T-helper 2 cell treated with Interferon-gamma antibody and Interleukin-4, amounts not matched to agents 5 μg/mL and 100 μg/mL, for 36 hours (primary cell): Measurements from ENCODE around the gene CASK.
"Not testable (repeated sequence)": the region's sequence is repeated elsewhere in the genome, so short reads cannot be mapped to it uniquely, and the experiment has no call there.

Experiments used
- DNase-seq: peaks from one replicate; pipeline ENCODE4 v3.0.0; 2021; ENCODE audit warnings: low spot score
- H3K27ac Mint-ChIP-seq: one replicate; pipeline ENCODE4 v1.8.0; 2021; ENCODE audit warnings: mild to moderate bottlenecking, mixed read lengths
- H3K27me3 Mint-ChIP-seq: one replicate; pipeline ENCODE4 v1.8.0; 2021; ENCODE audit warnings: low read depth, mixed read lengths
- H3K36me3 Mint-ChIP-seq: one replicate; pipeline ENCODE4 v1.8.0; 2021; ENCODE audit warnings: low read depth, mixed read lengths
- H3K4me1 Mint-ChIP-seq: one replicate; pipeline ENCODE4 v1.8.0; 2021; ENCODE audit warnings: low read depth, mixed read lengths
- H3K4me3 Mint-ChIP-seq: one replicate; pipeline ENCODE4 v1.8.0; 2022; ENCODE audit warnings: mild to moderate bottlenecking, moderate library complexity, mixed read lengths
- H3K9me3 Mint-ChIP-seq: one replicate; pipeline ENCODE4 v1.8.0; 2021; ENCODE audit warnings: mixed read lengths

Gene CASK

GRCh38 chrX:41705680-41706374, 217.5 kb downstream of the CASK start:
- no peak overlapping the region for H3K4me3 Mint-ChIP-seq
- no peaks in the 10 kb centered on the region for H3K27me3 Mint-ChIP-seq
- H3K27ac Mint-ChIP-seq: peak overlapping the region; percentile 56
- DNase-seq: no peak
- H3K36me3 Mint-ChIP-seq: peaks cover 6% of the 10 kb centered on the region
- H3K9me3 Mint-ChIP-seq: no peaks in the 10 kb centered on the region
- peaks cover 16% of the 10 kb centered on the region for H3K4me1 Mint-ChIP-seq

GRCh38 chrX:41705042-41705441, 218.3 kb downstream of the CASK start:
- H3K9me3 Mint-ChIP-seq: no peaks in the 10 kb centered on the region
- peaks cover 16% of the 10 kb centered on the region for H3K4me1 Mint-ChIP-seq
- no peak overlapping the region for H3K27ac Mint-ChIP-seq

GRCh38 chrX:41703574-41704029, 219.8 kb downstream of the CASK start:
- peaks cover 6% of the 10 kb centered on the region for H3K36me3 Mint-ChIP-seq
- peaks cover 16% of the 10 kb centered on the region for H3K4me1 Mint-ChIP-seq
- no peak overlapping the region for H3K4me3 Mint-ChIP-seq
- no peak overlapping the region for H3K27ac Mint-ChIP-seq
- DNase-seq: no peak
- no peaks in the 10 kb centered on the region for H3K27me3 Mint-ChIP-seq
- no peaks in the 10 kb centered on the region for H3K9me3 Mint-ChIP-seq

More at GRCh38 chrX:41705042-41705441, 218.3 kb downstream of the CASK start:
- DNase-seq: no peak
- H3K4me3 Mint-ChIP-seq: no peak overlapping the region
- no peaks in the 10 kb centered on the region for H3K27me3 Mint-ChIP-seq
- peaks cover 6% of the 10 kb centered on the region for H3K36me3 Mint-ChIP-seq

GRCh38 chrX:41695426-41695825, 227.9 kb downstream of the CASK start:
- no peak for DNase-seq
- H3K4me1 Mint-ChIP-seq: peaks cover 24% of the 10 kb centered on the region
- H3K27me3 Mint-ChIP-seq: no peaks in the 10 kb centered on the region
- H3K4me3 Mint-ChIP-seq: no peak overlapping the region
- H3K9me3 Mint-ChIP-seq: no peaks in the 10 kb centered on the region
- H3K36me3 Mint-ChIP-seq: peaks cover 15% of the 10 kb centered on the region
- no peak overlapping the region for H3K27ac Mint-ChIP-seq

GRCh38 chrX:41693024-41693423, 230.3 kb downstream of the CASK start:
- H3K4me1 Mint-ChIP-seq: peaks cover 31% of the 10 kb centered on the region
- H3K27me3 Mint-ChIP-seq: no peaks in the 10 kb centered on the region
- H3K9me3 Mint-ChIP-seq: no peaks in the 10 kb centered on the region
- DNase-seq: no peak
- no peak overlapping the region for H3K4me3 Mint-ChIP-seq
- peak overlapping the region; percentile 10 for H3K27ac Mint-ChIP-seq
- H3K36me3 Mint-ChIP-seq: peaks cover 12% of the 10 kb centered on the region

DNA sequence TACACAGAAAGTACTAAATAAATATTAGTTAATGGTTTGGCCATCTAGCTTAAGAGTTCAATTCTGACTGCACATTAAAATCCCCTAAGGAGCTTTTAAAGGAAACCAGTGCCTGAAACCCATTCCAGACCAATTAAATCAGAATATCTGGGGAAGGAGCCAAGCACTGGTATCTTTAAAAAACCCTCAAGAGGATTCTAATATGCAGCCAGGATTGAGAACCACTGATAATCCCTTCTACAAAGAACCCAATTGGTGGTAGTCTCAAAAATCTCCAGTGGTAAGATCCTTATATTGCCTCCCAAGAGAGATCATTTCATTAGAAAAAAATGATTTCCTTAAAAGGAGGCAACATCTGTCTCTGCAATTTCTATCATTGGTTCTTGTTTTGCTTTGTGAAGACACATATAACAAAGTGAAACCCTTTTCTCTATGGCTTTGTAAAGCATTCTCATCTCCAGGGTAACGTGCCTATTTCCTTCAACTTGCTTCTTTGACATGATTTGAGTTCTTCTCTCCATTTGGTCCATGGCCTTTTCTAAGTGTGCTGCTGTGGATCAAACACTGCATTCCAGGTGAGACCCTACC, 231.1 kb downstream of the CASK start:
- Mint-ChIP-seq H3K27ac (no peak overlapping the region), H3K4me1 (peaks cover 34% of the 10 kb centered on the region), H3K9me3 (no peaks in the 10 kb centered on the region), H3K27me3 (no peaks in the 10 kb centered on the region), H3K36me3 (peaks cover 11% of the 10 kb centered on the region), H3K4me3 (no peak overlapping the region)
- DNase-seq: no peak

- H3K27ac Mint-ChIP-seq: no peak overlapping the region
- no peak for DNase-seq
- H3K27me3 Mint-ChIP-seq: no peaks in the 10 kb centered on the region
- H3K4me1 Mint-ChIP-seq: peaks cover 29% of the 10 kb centered on the region
- H3K4me3 Mint-ChIP-seq: no peak overlapping the region
- H3K9me3 Mint-ChIP-seq: no peaks in the 10 kb centered on the region
- peaks cover 4% of the 10 kb centered on the region for H3K36me3 Mint-ChIP-seq
These were observed 233.6 kb downstream of the CASK start for GRCh38 chrX:41689711-41690110.

DNA sequence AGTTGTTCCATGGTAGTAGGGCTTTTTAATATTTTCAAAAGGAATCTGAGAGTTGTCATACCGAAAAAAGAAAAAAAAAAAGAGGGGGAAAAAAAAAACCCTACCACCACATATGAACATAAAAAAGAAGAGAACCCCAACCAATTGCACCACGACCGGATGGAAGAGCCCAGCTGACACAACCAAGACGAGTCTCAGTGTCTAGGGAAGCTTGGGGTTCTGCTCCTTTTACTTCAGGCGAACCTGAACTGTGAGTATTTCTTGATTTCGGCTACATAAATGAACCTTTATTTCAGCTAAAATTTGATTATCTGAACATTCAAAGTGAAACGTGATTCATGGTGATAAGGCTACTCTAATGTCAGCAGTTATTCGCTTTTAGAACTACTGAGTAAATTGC, 234.5 kb downstream of the CASK start, which contains the start of gene GPR34:
TSS of gene GPR34 (plus strand) at position 139 of the 400 bp plus-strand sequence. CDS start 6,661 bp downstream, outside the sequence.
- peaks cover 4% of the 10 kb centered on the region for H3K36me3 Mint-ChIP-seq
- no peak within 1 kb of the TSS for H3K4me3 Mint-ChIP-seq
- DNase-seq: no peak
- H3K27me3 Mint-ChIP-seq: no peaks in the 10 kb centered on the region
- H3K9me3 Mint-ChIP-seq: no peaks in the 10 kb centered on the region
- peaks cover 25% of the 10 kb centered on the region for H3K4me1 Mint-ChIP-seq
- peak within 1 kb of the TSS; percentile 52 for H3K27ac Mint-ChIP-seq

GRCh38 chrX:41688156-41688555, 235.2 kb downstream of the CASK start:
- H3K4me3 Mint-ChIP-seq: no peak overlapping the region
- H3K36me3 Mint-ChIP-seq: peaks cover 1% of the 10 kb centered on the region
- peaks cover 21% of the 10 kb centered on the region for H3K4me1 Mint-ChIP-seq
- no peak for DNase-seq
- no peaks in the 10 kb centered on the region for H3K27me3 Mint-ChIP-seq
- H3K9me3 Mint-ChIP-seq: no peaks in the 10 kb centered on the region
- no peak overlapping the region for H3K27ac Mint-ChIP-seq

DNA sequence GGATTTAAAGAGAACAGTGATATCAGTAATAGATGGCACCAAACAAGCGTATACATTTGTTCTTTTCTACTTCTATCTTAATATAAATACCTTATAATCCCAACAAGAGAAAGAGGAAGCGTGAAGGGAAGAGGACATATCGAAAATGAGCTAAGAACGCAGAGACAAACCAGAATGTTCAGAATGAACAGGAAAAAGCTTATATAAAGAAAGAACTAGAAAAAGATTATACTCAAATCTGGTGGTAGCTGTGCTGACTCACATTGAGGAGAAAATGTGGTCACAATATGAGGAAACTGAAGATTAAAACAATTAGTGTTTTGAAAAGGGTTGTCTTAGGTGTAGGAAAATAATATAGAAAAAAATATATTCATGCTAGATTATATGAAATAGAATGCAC, 236.6 kb downstream of the CASK start:
- DNase-seq: no peak
- Mint-ChIP-seq H3K27me3 (no peaks in the 10 kb centered on the region), H3K27ac (no peak overlapping the region), H3K36me3 (peaks cover 1% of the 10 kb centered on the region), H3K4me3 (no peak overlapping the region), H3K9me3 (no peaks in the 10 kb centered on the region), H3K4me1 (peaks cover 13% of the 10 kb centered on the region)

- Mint-ChIP-seq H3K4me3 (no peak overlapping the region), H3K9me3 (no peaks in the 10 kb centered on the region), H3K4me1 (peaks cover 13% of the 10 kb centered on the region), H3K27me3 (no peaks in the 10 kb centered on the region), H3K27ac (no peak overlapping the region), H3K36me3 (peaks cover 1% of the 10 kb centered on the region)
- DNase-seq: no peak
These were observed 238.4 kb downstream of the CASK start for GRCh38 chrX:41684940-41685339.

DNA sequence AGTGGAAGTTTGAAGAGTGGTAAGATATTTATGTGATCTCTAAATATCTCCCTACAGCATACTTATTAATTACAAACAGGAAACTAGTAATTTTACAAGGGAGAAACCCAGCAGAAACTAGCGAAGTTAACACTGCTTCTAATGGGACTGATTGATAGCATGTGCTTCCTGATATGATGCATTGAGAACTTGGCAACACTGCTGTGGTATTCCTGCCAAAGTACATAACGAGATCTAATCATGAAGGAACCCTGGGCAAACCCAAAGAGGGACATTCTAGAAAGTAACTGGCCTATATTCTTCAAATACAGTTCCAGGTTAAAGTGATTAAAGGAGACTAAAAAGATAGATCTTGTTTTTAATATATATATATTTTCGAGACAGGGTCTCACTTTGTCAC, 239.2 kb downstream of the CASK start:
- no peak overlapping the region for H3K27ac Mint-ChIP-seq
- peaks cover 1% of the 10 kb centered on the region for H3K36me3 Mint-ChIP-seq
- DNase-seq: no peak
- no peaks in the 10 kb centered on the region for H3K27me3 Mint-ChIP-seq
- H3K4me1 Mint-ChIP-seq: peaks cover 13% of the 10 kb centered on the region
- H3K4me3 Mint-ChIP-seq: no peak overlapping the region
- H3K9me3 Mint-ChIP-seq: no peaks in the 10 kb centered on the region

GRCh38 chrX:41677183-41678060, 245.9 kb downstream of the CASK start:
- Mint-ChIP-seq H3K27me3 (no peaks in the 10 kb centered on the region), H3K27ac (no peak overlapping the region), H3K4me3 (no peak overlapping the region), H3K36me3 (peaks cover 12% of the 10 kb centered on the region), H3K9me3 (no peaks in the 10 kb centered on the region), H3K4me1 (peaks cover 16% of the 10 kb centered on the region)
- DNase-seq: no peak

GRCh38 chrX:41676361-41676760, 247.0 kb downstream of the CASK start:
- H3K27me3 Mint-ChIP-seq, H3K4me3 Mint-ChIP-seq, H3K27ac Mint-ChIP-seq, H3K9me3 Mint-ChIP-seq, DNase-seq: not testable (repeated sequence)
- H3K36me3 Mint-ChIP-seq: peaks cover 16% of the 10 kb centered on the region
- H3K4me1 Mint-ChIP-seq: peaks cover 16% of the 10 kb centered on the region
